ENCODE measurements around the gene CFAP97D1.

DNA sequence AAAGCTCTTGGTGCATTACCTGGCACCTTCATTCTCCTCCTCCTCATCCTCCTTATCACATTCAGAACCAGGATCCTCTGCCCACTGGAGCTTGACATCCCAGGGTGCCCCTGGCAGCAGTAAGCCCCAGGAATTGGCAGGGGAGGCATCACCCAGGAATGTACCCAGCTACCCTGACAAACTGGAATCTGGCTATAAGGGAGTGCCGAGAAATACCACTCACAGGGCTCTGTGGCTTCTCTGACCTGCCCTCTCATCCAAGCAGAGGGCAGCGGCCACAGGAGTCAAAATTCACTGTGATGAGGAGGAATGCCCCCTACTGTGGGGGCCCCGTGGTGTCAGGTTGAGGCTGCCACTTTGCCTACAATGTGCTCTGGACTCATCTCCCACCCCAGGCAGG is 33.2 kb downstream of the CFAP97D1 start:
- TF ChIP-seq EZH2 (IDR thresholded peaks at IDR 0.05; ENCODE audit: low read length) = no peak
- TF ChIP-seq, protein P1, sequence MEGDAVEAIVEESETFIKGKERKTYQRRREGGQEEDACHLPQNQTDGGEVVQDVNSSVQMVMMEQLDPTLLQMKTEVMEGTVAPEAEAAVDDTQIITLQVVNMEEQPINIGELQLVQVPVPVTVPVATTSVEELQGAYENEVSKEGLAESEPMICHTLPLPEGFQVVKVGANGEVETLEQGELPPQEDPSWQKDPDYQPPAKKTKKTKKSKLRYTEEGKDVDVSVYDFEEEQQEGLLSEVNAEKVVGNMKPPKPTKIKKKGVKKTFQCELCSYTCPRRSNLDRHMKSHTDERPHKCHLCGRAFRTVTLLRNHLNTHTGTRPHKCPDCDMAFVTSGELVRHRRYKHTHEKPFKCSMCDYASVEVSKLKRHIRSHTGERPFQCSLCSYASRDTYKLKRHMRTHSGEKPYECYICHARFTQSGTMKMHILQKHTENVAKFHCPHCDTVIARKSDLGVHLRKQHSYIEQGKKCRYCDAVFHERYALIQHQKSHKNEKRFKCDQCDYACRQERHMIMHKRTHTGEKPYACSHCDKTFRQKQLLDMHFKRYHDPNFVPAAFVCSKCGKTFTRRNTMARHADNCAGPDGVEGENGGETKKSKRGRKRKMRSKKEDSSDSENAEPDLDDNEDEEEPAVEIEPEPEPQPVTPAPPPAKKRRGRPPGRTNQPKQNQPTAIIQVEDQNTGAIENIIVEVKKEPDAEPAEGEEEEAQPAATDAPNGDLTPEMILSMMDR (optimal IDR thresholded peaks at IDR 0.05 in 1 of 3, IDR thresholded peaks at IDR 0.05 in 1 of 3, conservative IDR thresholded peaks at IDR 0.05 in 1 of 3; ENCODE audit: extremely low read depth in 1 of 3, insufficient read depth in 2 of 3, low read length in 3 of 3) = no peak

All from keratinocyte (primary cell).